ENCODE data around the gene SMURF2.

Gene SMURF2

DNA sequence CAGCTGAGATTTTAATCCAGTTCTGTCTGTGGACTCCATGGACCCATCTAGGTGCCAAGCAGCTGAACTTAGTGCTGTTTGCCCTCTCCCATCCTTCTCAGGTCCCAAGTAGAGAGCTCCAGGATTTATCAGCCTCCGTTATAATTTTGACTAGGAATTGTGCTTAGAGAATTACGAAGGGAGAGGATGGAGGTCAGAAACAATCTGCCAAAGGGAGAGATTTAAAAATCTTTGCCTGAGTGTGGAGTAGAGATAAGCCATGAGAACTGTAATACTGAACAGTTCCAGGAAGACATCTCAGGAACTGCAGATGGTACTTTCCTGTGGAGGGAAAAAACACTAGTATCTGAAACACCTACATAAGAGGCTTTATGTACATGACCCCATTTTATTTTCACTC, 128.3 kb downstream of the SMURF2 start:
- DNase-seq, result no peak

DNA sequence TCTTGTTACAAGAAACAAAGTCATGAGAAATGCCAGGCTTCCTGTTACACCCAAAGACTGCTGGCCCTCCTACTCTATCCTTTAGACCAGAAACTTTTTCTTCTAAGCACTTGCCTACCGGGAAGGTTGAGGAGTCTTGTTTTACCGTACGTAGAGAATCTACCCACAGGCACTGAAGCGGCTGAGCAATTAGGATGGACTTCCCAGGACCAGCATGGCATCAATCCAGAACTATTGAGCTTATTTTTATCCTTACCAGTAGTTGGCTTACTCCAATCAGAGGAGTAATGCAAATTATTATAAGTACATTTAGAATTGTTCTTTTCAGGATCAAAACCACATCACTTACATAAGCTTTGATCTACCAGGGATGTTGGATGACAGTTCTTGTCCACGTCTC, 129.7 kb downstream of the SMURF2 start:
- DNase-seq, result no peak

DNA sequence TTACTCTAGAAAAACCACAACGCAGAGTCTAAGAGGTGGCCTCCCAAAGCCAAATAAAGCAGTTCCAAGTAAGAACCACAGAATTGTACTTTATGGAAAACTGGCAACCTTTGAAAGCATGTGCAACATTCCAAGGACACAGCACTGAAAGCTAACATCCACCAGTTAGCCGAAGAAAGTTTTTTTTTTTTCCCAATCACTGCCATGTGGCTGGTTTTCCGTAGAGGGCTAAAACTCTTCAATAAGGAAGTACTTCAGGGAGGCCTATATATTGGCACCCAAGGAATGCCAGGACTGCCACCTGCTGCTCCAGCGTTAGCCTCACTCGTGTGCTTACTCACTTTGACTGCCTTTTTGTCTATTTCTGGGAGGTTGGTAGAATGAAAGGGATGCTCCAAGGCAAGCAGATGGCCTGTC, 130.1 kb downstream of the SMURF2 start:
- no peak for DNase-seq

DNA sequence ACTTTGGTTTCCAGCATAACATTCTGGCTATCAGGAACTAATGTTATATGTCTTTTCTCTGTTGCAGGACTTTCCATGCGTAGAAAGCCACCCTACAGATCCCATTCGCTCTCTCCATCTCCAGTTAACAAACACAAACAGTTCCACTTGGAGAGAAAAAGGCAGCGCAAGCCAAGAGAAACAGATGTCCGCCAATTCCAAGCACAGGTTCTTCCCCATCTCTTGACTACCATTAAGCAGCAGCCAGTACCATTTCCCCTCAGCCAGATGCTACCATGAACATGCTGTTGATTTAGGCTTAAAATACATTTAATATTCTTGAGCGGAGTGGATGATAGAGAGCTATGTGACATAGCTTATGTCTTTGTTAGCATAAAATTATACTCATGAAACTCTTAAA, 132.9 kb downstream of the SMURF2 start:
- DNase-seq, result no peak

DNA sequence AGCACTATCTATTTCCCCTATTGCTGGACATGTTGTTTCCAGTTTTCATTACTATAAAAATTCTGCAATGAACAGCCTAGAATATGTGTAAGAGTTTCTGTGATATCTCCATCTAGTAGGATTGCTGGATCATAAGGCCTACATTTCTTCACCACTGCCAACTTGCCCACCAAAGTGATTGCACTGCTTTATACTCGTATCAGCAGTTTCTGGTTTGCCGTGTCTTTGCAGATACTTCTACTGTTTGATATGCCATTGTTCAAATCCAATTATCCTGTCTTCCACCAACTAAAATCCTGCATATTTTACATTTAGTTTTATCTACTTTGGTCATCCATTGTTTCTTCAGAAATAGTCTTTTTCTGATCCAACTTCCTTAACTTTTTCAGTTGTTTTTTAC, 134.2 kb downstream of the SMURF2 start:
- DNase-seq, result no peak

DNA sequence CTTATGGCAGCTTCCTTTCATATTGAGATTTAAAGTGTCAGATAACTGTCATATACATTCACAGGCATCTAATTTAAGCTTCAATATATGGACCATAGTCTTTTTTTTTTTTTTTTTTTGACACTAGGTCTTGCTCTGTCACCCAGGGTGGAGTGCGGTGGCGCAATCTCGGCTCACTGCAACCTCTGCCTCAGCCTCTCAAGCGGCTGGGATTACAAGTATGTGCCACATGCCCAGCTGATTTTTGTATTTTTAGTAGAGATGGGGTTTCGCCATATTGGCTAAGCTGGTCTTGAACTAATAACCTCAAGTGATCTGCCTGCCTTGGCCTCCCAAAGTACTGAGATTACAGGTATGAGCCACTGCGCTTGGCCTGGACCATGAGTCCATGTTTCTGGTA, 141.7 kb downstream of the SMURF2 start:
- DNase-seq, result no peak

DNA sequence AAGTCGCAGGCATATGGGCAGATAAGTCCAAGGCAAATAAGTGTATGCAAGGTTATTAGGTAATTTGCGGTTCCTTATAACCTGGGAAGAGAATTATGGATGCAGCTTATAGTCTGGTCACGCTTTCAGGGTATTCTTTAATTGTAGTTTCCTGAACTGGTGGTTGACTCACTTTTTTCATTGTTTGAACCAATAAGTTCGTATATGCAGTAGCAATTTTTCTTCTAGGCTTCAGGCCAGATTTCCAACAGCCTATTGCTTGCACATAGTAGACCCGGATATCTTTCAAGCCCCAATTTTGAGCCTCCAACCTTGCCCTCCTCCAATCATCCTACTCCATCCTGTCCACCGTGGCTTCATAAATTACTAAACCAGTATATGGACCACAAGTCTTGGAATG, 142.5 kb downstream of the SMURF2 start:
- no peak for DNase-seq

DNA sequence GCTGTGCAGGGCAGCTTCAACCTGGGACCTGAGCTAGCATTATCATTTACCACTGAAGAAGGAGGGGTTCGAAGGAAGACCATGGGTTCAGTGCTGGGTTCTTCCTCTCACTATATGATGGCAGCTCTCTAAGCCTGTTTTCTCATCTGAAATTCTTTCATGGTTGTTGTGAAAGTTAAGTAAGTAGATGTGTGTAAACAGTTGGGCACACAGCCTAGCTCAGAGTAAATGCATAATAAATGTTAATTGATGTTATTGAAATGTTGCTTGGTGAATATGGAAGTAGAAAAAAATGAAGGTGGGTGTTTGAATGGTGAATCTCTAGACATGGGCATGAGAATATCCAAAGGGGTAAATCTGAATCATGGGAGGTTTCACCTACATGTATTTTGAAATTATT, 146.3 kb downstream of the SMURF2 start:
- no peak for DNase-seq

DNA sequence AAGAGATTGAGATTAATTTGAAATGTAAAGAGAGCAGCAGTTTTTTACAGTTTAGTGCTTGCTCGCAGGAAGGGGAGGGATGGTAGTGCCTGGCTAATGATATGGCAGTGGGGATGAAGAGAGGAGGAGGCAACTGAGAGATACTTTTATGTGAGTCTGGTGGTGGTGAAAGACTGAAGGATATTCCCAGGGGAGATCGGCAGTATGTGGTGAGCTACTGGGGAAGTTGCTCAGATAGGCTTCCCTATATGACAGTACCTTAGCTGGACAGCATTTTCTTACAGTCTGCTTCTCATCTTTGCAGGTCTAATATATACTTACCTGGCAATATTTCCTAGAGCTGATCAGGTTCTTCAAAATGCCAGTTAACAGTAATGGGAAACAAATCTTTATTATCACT, 146.7 kb downstream of the SMURF2 start:
- DNase-seq, result no peak

DNA sequence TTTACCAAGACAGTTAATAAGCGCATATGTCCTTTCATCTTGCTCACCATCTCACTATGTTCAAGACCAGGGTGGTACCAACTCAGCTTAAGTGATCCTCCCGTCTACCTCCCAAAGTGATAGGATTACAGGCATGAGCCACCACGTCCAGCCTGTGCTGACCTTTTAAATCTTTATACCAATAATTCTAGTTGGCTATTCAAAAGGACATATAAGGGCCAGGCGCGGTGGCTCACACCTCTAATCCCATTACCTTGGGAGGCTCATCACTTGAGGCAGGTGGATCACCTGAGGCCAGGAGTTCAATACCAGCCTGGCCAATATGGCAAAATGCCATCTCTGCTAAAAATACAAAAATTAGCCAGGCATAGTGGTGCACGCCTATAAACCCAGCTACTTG, 152.9 kb downstream of the SMURF2 start:
- no peak for DNase-seq

DNA sequence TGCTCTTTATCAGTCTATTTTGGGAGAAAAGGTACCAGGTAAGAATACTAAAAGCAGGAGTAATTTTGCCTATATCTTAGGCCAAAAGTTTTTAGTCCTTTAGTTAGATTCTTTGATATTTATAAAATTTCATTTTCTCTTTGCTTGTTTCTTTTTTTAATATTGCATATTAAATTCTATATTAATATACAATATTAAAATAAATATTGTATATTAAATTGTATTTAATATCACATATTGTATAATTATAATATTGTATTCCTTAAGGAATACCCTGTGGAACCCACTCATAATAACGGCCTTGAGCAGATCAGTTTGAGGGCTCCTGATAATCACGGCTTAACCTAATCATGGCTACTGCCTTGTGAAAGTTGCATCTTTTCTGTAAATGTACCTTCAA, 153.4 kb downstream of the SMURF2 start:
- DNase-seq, result no peak

DNA sequence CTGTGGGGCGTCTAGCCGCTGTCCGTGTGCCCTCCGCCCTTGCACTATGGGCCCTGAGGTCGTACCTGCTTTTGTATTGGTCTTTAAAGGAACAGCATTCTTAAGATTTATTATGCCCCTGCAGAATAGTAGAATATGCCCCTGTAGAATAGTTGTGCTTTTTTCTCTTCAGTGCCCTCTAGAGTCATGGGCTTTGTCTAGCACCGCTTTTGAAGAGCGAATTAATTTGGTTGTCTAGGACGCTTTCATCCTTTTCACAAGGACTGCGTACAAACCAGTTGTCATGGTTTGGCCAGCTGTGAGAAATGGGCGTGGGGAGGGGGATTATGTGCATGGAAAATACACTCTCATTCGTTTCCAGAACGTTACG, 154.7 kb downstream of the SMURF2 start:
- peak; percentile 77 for DNase-seq

DNA sequence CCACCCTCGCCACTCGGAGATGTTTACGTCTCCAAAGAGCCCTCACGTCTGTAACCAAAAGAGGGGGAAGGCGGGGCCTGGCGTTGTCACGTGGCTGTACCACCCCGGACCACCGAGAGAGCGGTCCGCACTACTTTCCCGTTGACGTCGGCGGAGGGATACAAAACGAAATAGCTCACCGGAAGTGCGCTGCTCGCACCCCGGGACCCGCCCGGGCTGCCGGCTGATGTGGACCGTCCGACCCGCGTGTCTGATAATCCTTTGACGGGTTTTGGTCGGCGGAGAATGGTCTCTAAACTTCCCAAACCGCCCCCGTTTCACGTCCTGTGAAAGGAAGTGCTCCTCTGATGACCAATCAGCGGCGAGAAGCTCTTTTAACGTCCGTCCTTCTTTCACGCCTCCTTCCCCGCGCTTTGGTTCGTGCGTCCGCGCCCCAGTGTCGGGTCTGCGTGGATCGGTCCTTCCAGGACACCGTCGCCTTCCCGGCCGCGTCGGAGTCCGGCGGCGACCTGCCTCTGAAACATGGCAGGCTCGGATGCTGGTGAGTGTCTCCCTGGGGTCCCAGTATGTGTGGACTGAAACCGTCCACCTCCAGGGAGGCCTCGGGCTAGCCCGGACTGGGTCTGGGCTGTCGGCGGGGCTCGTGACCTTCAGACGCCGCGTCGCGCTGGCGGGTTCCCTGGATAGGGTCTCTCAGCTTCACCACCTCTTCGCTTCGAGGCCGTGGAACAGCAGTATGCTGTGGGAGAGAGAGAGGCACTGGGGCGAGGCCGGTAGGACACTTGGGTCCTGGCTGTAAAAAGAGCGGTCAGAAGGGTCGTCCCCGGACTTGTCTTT, 155.3 kb downstream of the SMURF2 start, which contains the start of gene CEP95:
TSS of gene CEP95 (plus strand) at position 402 of the 837 bp plus-strand sequence. CDS start at position 523, 121 bp downstream.
- peak; percentile 97 for DNase-seq

DNA sequence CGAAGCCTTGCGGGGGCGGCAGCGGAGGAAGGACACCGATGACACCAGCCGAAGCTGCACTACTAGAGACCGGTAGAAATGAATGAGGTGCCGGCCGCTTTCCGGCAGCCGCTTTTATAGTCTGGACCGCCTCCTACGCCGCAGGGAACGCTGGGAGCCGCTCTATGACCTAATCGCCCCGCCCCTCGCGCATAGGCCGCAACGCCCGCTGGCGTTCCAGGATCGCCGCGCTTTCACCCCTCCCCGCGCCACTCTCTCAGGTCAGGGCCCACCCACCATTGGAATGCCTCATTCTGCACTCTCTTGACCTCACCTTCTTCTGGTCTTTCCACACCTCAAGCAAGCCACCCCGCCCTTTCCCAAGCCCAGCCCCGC, 155.9 kb downstream of the SMURF2 start, which contains the start of gene DDX5:
TSS of gene DDX5 (minus strand) at position 89 of the 375 bp plus-strand sequence. CDS start 170 bp downstream, outside the sequence.
- peak; percentile 98 for DNase-seq

DNA sequence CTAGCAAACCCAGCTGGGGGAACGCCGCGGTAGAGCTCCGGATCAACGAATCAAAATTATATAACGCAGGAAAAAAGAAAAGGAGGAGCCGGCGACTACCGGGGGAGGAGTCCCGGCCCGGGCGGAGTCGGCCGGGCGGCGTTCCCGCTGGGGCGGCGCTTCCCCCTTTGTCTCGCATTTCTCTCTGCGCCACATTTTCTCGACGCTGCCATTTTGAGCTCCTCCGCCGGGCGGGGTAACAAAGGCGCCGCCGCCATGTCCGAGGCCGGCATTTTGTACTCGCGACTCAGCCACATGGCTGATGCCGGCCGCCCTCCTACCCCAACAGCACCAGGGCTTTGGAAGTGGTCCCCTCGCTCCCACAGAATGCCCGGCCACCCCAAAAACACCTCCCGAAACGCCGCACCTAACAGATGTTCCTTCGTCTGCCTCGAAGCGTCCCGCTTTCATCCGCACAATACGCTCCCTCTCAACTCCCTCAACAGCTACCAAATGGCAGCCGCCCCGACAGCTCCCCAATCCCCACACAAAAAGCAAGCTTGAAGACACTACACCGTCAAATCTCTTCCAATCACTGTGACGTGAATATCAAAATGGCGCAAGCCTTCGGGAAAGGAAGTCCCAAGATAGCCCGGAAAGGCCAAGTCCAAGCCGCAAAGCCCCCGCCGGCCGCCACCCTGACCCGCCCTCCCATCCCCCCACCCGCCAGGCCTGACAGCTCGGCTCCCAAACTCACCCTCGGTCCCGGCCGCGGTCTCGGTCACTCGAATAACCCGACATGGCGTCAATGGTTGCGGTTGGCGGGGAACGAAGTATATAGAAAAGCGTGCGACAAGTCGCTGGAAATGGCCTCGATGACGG, 156.5 kb downstream of the SMURF2 start:
- DNase-seq, result peak; percentile 91

DNA sequence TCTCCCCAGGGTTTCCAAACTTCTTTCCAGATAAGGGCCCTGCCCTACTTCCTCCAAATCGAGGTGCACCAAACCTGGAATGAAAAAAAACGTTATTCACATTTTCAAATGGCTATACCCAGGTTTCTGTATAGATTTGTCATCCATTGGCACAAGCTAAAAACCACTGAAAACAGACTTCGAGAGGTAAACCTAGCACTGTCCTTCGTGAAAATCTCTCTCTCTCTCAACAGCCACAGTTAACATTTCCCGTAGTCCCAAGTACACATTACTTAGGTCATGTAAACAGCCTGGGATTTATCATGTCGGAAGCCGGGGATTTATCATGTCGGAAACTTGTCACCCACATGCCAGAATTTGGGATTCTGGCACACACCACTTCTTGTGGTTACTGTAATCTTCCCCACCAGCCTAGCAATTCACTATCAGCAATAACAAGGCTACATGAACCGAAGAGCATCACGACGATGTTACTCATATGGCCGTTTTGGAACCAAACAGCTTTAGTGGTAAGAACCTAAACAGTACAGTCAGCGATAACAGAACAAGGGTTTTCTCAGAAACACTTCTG, 157.3 kb downstream of the SMURF2 start:
- no peak for DNase-seq

DNA sequence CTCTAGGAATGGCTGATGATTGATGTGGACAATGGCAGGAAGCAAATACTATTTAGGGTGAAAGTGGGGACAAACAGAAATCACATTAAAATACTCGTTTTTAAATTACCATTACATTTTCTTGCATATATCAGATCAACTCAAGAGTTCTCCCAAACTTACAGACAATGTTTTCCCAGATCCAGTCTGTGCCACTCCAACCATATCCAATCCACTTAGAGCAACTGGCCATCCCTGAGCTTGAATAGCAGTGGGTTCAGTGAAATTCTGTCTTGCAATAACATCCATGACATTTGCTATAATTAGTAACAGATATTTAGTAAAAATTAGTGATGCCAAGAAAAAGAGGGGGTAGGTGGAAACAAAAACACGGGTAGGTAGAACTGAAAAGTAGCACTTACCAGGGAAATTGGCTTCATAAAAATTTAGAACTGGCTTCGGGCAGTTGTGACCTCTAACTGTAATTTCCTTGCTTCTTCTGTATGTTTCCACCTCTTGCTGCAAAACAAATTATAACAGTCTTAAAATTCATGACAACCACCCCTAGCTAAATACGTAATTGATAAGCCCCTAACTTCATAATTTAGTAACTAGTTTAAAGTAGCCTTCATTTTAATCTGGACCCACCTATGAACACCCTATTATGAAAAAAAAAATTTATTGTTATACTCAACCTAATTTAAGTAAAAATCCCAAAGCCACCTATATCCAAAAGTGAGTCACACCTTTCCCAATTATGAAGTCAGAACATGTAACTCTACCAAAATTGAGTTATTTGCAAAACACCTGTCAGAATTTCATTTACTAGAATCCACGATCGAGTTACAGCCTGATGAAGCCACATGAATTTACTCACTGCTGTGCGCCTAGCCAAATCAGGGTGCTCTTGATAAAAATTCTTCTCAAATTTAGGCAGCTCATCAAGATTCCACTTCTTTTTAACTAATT, 158.0 kb downstream of the SMURF2 start:
- no peak for DNase-seq

DNA sequence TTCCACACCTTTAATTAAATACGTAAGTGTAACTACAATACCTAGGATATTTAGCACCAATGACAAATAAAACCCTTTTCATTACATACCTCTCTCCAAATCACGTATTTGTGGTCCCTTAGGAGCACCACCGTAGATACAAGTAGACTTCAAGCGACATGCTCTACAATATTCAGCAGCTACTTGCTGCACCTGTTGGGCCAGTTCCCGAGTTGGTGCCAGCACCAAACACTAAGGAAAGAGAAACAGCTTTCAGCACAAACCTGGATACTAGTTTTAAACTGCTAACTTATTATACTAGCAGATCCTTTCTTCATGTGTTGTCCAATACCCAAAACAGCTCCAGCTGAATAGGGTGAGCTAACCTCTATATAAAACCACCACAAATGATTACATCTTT, 158.8 kb downstream of the SMURF2 start:
- no peak for DNase-seq

DNA sequence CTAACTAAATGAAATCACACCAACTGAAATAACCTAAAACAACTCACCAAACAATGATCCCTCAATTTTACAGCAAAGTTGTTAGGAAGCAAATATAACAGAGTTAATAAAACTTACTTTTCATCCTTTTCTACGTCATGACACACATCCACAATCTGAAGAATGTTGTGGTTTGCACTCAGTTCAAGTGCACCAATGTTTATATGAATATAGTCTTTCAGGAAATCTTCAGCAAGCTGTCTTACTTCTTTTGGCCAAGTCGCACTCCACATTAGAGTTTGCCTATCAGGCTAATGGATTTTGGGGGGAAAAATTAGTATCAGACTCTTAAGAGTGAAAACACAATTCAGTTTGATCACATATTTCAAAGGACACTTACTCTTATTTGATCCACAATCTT, 159.3 kb downstream of the SMURF2 start:
- no peak for DNase-seq

DNA sequence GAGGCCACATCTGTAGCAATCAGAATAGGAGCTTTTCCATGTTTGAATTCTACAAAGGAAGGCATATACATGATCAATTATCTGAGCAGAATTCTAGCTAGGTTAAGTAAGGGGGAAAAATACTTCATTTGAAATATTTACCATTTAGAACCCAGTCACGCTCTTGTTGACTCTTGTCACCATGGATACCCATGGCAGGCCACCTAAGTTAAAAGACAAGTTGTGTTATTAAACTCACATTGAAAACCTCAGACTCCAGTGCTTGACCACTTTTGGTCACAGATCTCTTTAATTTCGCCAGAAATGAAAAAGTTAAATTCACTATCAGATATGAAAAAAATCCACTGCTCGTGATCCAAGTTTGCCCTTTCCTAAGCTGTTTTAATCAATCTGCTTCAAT, 160.1 kb downstream of the SMURF2 start:
- no peak for DNase-seq

DNA sequence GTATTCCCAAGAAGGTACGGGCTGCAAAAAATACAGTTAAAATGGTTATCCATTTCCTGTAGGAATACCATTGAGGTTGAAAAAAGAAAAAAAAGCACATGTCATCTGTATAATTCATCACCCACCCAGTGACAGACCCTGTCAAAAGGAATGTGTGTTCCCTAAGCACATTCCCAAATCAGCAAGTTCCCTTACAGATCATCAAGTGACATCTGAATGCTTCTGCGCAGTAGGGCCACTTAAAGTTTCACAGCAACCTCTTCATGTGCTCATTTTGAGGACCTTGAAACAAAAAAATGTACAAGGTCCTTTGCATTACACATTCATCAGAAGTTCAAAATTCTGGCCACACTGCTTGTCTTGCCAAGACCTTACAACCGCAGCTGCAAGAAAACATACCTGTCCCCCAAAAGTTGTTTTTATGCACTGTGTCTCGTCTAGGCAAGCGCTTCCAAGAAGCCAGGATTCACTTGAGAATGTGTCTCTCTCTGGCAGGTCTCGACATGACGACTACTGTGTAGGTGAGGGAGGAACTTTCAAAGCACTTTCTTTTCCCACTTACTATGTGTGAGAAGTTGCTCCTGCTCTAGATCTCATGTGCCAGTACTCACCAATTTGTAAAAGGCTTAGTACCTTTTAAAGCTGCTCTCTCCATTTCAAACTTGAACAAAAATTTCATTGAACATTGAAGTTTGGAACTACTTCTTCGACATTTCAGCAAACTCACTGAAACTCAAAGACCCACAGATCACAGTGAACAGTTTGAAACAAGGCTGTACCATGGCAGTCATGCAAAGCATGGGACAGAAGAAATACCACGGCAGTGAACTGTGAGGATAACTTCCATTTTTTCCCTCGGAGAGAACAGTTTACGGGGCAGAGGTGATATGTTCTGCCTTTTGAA, 161.0 kb downstream of the SMURF2 start:
- no peak for DNase-seq
